Endothelial cell (in vitro differentiated cells): ENCODE results near the gene WNT4. TPM values are rescaled to one million over a fixed set of nuclear protein-coding genes. Genes with fewer than 3 reads are reported as not detected.

Experiments
- DNase-seq: peaks from one replicate; pipeline ENCODE4 v3.0.0; 2021; ENCODE audit warnings: low spot score
- H3K27ac Mint-ChIP-seq: one replicate; pipeline ENCODE4 v1.8.0; 2021; ENCODE audit warnings: mixed read lengths, inconsistent platforms; ENCODE audit not compliant: unreplicated experiment
- H3K27me3 Mint-ChIP-seq: one replicate; pipeline ENCODE4 v1.8.0; 2021; ENCODE audit warnings: mild to moderate bottlenecking, moderate library complexity, mixed read lengths, inconsistent platforms; ENCODE audit not compliant: unreplicated experiment
- H3K36me3 Mint-ChIP-seq: one replicate; pipeline ENCODE4 v1.8.0; 2021; ENCODE audit warnings: mild to moderate bottlenecking, low read depth, mixed read lengths, inconsistent platforms; ENCODE audit not compliant: unreplicated experiment
- H3K4me1 Mint-ChIP-seq: one replicate; pipeline ENCODE4 v1.8.0; 2021; ENCODE audit warnings: mild to moderate bottlenecking, mixed read lengths, inconsistent platforms; ENCODE audit not compliant: unreplicated experiment
- H3K4me3 Mint-ChIP-seq: one replicate; pipeline ENCODE4 v1.8.0; 2021; ENCODE audit warnings: mild to moderate bottlenecking, mixed read lengths, inconsistent platforms; ENCODE audit not compliant: unreplicated experiment
- H3K9me3 Mint-ChIP-seq: one replicate; pipeline ENCODE4 v1.8.0; 2021; ENCODE audit warnings: mixed read lengths, inconsistent platforms; ENCODE audit not compliant: unreplicated experiment
- total RNA-seq: library from RNA; stranded (reverse); fragmentation: NEBNext Ultra II Directional; extraction: Animal tissue kit (Norgen Biotek cat#: 25700); gene quantifications from one replicate; pipeline ENCODE4 v1.2.1, GENCODE V29; 2021; ENCODE audit not compliant: unreplicated experiment
- TF ChIP-seq, protein P1 (sequence below): fragments of 200-600 bp; sonication (generic); IDR thresholded peaks from one replicate; pipeline ENCODE4 v1.5.0; 2021; ENCODE audit warnings: antibody characterized with exemption; ENCODE audit not compliant: unreplicated experiment

Gene WNT4
- total RNA-seq, 1 donor from 2014 or later: 0.77 TPM

GRCh38 chr1:22188436-22188835 is 45.5 kb upstream of the WNT4 start:
- H3K36me3 Mint-ChIP-seq: no peaks in the 10 kb centered on the region
- H3K27me3 Mint-ChIP-seq: peaks cover 5% of the 10 kb centered on the region
- H3K27ac Mint-ChIP-seq: no peak overlapping the region
- H3K9me3 Mint-ChIP-seq: no peaks in the 10 kb centered on the region
- no peak overlapping the region for H3K4me3 Mint-ChIP-seq
- DNase-seq: no peak
- H3K4me1 Mint-ChIP-seq: no peaks in the 10 kb centered on the region
- TF ChIP-seq, protein P1, sequence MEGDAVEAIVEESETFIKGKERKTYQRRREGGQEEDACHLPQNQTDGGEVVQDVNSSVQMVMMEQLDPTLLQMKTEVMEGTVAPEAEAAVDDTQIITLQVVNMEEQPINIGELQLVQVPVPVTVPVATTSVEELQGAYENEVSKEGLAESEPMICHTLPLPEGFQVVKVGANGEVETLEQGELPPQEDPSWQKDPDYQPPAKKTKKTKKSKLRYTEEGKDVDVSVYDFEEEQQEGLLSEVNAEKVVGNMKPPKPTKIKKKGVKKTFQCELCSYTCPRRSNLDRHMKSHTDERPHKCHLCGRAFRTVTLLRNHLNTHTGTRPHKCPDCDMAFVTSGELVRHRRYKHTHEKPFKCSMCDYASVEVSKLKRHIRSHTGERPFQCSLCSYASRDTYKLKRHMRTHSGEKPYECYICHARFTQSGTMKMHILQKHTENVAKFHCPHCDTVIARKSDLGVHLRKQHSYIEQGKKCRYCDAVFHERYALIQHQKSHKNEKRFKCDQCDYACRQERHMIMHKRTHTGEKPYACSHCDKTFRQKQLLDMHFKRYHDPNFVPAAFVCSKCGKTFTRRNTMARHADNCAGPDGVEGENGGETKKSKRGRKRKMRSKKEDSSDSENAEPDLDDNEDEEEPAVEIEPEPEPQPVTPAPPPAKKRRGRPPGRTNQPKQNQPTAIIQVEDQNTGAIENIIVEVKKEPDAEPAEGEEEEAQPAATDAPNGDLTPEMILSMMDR: no peak

- no peak for DNase-seq
- no peaks in the 10 kb centered on the region for H3K9me3 Mint-ChIP-seq
- no peaks in the 10 kb centered on the region for H3K36me3 Mint-ChIP-seq
- H3K27me3 Mint-ChIP-seq: peaks cover 9% of the 10 kb centered on the region
- no peak overlapping the region for H3K27ac Mint-ChIP-seq
- no peak overlapping the region for H3K4me3 Mint-ChIP-seq
- TF ChIP-seq, protein P1: no peak
- peaks cover 5% of the 10 kb centered on the region for H3K4me1 Mint-ChIP-seq
Measured at GRCh38 chr1:22186311-22186710, 43.4 kb upstream of the WNT4 start.

- TF ChIP-seq, protein P1: no peak
- no peaks in the 10 kb centered on the region for H3K36me3 Mint-ChIP-seq
- DNase-seq: peak; percentile 45
- no peaks in the 10 kb centered on the region for H3K9me3 Mint-ChIP-seq
- H3K27ac Mint-ChIP-seq: no peak overlapping the region
- peaks cover 5% of the 10 kb centered on the region for H3K4me1 Mint-ChIP-seq
- peaks cover 9% of the 10 kb centered on the region for H3K27me3 Mint-ChIP-seq
- H3K4me3 Mint-ChIP-seq: no peak overlapping the region
Measured at GRCh38 chr1:22184892-22185612, 42.2 kb upstream of the WNT4 start.

- Mint-ChIP-seq H3K36me3 (no peaks in the 10 kb centered on the region), H3K27me3 (peaks cover 9% of the 10 kb centered on the region), H3K4me1 (peaks cover 5% of the 10 kb centered on the region)
Measured at GRCh38 chr1:22184454-22184853, 41.6 kb upstream of the WNT4 start.

GRCh38 chr1:22182715-22183114 is 39.8 kb upstream of the WNT4 start:
- Mint-ChIP-seq H3K27ac (no peak overlapping the region), H3K4me3 (no peak overlapping the region), H3K27me3 (peaks cover 6% of the 10 kb centered on the region), H3K36me3 (no peaks in the 10 kb centered on the region), H3K9me3 (no peaks in the 10 kb centered on the region), H3K4me1 (peaks cover 5% of the 10 kb centered on the region)
- no peak for DNase-seq
- TF ChIP-seq, protein P1: no peak

More at GRCh38 chr1:22184454-22184853, 41.6 kb upstream of the WNT4 start:
- DNase-seq: no peak
- Mint-ChIP-seq H3K4me3 (no peak overlapping the region), H3K9me3 (no peaks in the 10 kb centered on the region), H3K27ac (no peak overlapping the region)
- TF ChIP-seq, protein P1: no peak
